H7 (cell line): Measurements from ENCODE around the gene CXCL5. TPM values are rescaled to one million over a fixed set of nuclear protein-coding genes. Genes with fewer than 3 reads are reported as not detected.

Source experiments
- DNase-seq: peaks from one replicate; pipeline ENCODE4 v3.0.0; 2012
- H3K27me3 ChIP-seq: 2 replicates; pipeline ENCODE4 v1.6.0; 2011; ENCODE audit warnings: mild to moderate bottlenecking, low read length; ENCODE audit not compliant: control insufficient read depth, insufficient read depth
- H3K36me3 ChIP-seq: replicated peaks from 2 replicates; pipeline ENCODE4 v1.5.1; 2011; ENCODE audit warnings: low read length; ENCODE audit not compliant: control insufficient read depth, insufficient read depth
- H3K4me3 ChIP-seq: 2 replicates; pipeline ENCODE4 v1.5.1; 2011; ENCODE audit warnings: low read depth, mild to moderate bottlenecking, control low read depth, low read length, moderate library complexity; ENCODE audit not compliant: insufficient read depth
- total RNA-seq: library from RNA; depleted of rRNA; stranded (reverse); fragments of >200 nt; shearing (Covaris generic); gene quantifications from 2 replicates; pipeline ENCODE4 v1.2.3, GENCODE V29; 2014

Gene CXCL5
- total RNA-seq, 1 experiment from 2014 or later, result 0.31 TPM

DNA sequence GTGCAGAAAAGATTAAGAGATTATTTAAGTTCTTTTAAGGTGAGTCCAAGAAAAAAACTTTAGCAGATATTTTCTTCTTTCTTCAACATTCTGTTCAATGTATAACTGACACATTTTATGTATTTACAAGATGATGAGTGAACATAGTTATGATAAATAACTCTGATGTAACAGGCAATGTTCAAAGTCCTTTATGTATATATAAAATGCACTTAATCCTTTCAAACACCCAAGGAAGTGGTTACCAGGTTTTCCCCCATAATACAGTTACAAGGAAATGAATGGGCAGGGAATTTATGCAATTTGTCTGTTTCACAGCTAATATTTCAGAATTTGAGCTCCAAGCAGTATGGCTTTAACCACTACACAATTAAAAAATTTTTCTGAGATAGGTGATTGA is 31.8 kb upstream of the CXCL5 start:
- Histone ChIP-seq H3K4me3 (no peak overlapping the region), H3K27me3 (no peaks in the 10 kb centered on the region), H3K36me3 (no peaks in the 10 kb centered on the region)
- no peak for DNase-seq

DNA sequence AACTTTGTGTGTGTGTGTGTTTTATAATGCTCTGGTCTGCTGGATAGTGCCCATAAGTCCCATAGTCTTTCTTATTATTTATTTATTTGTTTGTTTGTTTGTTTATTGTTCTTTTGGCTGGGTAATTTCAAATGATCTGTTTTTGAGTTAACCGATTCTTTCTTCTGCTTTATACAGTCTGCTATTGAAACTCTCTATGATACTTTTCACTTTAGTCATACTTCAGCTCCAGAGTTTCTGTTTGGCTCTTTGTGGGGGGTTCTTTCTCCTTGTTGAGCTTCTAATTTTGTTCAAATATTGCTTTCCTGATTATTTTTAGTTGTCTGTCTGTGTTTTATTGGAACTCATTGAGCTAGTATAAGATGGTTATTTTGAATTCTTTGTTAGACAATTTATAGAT is 30.0 kb upstream of the CXCL5 start:
- no peaks in the 10 kb centered on the region for H3K36me3 ChIP-seq
- no peak for DNase-seq
- H3K4me3 ChIP-seq, result no peak overlapping the region
- no peaks in the 10 kb centered on the region for H3K27me3 ChIP-seq

DNA sequence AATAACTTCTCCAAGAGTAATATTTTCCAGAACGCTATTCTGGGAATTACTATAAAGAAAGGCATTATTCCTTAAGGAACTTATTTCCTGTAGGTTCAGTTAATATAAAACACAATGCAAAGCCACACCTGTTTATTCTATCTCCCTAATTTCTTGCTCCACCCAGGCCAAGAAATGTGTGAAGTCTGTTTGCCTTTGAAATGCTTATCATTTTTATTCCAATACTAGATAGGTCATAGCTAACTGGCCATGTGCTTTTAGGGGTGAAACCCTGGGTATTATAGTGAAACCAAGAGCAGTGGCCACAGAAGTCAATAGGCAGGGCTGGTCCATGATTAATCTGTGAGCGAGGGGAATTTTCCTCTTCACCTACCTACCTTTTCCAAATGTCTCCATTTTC is 25.2 kb upstream of the CXCL5 start:
- no peaks in the 10 kb centered on the region for H3K36me3 ChIP-seq
- DNase-seq, result no peak
- no peaks in the 10 kb centered on the region for H3K27me3 ChIP-seq
- no peak overlapping the region for H3K4me3 ChIP-seq

DNA sequence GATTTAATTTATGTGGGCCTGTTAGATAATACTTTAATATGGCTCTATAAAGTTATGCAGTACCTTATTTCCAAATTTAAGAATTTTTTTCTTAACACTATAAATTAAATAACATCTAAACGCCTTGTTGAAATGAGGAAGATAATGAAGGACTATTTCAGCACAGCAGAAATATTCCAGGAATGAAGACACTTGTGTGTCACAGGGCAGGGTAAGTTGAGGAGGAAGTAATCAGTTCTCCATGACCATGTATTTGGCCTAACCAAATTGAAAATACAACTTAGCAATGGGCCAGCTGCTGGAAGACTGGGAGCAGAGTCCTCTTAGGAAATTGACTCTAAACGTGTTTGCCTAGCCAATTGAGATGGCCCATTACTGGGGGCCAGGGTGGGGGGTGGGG is 23.1 kb upstream of the CXCL5 start:
- Histone ChIP-seq H3K27me3 (no peaks in the 10 kb centered on the region), H3K4me3 (no peak overlapping the region), H3K36me3 (no peaks in the 10 kb centered on the region)
- DNase-seq, result no peak

DNA sequence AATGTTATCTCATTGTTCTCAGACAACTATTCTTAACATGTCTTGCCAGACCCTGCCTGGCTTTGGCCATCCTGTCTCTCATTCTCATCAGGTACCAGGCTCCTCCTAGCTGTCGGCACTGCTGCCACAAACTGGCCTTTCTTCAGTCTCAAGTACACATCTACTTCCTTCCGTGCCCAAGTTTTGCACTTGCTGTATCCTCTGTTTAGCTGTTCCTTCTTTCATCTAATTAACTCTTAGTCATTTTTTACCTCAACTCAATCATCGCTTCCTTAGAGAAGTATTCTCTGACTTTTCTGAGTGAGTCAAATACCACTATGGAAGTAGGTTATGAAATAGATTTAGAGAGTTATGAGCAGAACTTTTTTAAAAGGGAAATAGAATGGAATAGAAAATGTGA is 20.3 kb upstream of the CXCL5 start:
- H3K27me3 ChIP-seq, result no peaks in the 10 kb centered on the region
- no peaks in the 10 kb centered on the region for H3K36me3 ChIP-seq
- no peak overlapping the region for H3K4me3 ChIP-seq
- no peak for DNase-seq

DNA sequence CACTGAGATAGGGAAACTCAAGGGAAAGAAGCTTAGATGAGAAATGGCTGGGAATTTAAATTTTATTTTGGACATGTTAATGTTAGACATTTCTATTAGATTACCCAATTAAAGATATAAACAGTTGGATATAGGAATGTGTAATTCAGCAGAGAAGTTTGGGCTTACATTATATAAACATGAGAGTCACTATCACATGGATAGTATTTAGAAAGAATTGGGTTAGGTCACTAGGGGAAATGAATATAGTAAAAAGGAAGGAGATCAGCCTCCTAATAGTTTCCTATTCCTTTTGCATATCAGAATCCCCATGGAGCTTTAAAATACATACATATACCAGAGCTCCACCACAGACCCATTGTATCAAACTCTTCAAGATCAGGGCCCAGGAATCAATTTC is 19.6 kb upstream of the CXCL5 start:
- H3K36me3 ChIP-seq, result no peaks in the 10 kb centered on the region
- H3K27me3 ChIP-seq, result no peaks in the 10 kb centered on the region
- no peak overlapping the region for H3K4me3 ChIP-seq
- DNase-seq, result no peak

DNA sequence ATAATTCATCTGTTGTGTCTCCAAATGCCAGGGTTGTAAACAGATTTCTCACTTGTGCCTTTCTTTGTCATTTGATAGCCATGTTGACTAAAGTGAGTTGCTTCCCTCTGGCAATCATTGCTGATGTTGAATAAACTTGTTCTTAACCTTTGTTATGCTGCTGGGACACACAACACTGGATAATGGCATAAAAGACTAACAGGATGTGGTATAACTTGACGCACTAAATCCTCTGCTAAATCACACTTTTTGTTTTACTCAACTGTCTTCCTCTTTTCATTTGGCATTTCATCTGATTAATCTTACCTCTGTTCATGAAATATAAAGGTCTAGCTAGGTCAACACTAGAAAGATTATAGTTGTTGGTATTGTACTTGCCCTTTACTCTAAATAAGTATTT is 17.6 kb upstream of the CXCL5 start:
- DNase-seq, result no peak
- Histone ChIP-seq H3K4me3 (no peak overlapping the region), H3K36me3 (no peaks in the 10 kb centered on the region), H3K27me3 (no peaks in the 10 kb centered on the region)

DNA sequence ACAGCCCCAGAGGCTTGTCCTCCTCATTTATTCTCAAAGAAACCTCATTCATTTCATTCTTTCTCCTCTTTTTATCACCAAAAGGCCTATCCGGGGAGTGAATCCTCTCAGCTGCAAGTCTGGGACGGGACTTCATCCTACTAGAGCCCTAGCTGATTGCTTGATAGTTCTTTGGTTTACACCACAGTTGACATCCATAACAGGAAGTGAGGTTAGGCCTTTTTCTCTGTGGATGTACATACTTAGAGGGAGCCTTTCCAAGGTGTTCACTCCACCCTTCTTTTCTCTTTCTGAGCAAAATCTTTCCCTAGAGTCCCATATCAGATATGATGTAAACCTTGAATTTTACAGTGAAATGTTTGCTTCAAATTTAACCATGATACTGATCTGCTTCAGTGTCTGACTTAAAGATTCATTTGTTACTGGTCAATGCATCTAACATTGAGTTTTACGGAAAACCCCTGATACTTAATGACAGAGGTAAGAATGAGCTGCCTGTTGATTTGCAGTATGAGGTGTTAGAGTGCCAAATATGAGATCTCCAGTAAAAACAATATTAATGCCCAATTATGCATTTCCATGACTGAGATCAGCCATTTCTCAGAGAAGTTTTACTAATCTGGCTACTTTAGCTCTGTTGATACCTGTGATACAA is 16.8 kb upstream of the CXCL5 start:
- Histone ChIP-seq H3K4me3 (no peak overlapping the region), H3K27me3 (no peaks in the 10 kb centered on the region), H3K36me3 (no peaks in the 10 kb centered on the region)
- DNase-seq, result no peak

DNA sequence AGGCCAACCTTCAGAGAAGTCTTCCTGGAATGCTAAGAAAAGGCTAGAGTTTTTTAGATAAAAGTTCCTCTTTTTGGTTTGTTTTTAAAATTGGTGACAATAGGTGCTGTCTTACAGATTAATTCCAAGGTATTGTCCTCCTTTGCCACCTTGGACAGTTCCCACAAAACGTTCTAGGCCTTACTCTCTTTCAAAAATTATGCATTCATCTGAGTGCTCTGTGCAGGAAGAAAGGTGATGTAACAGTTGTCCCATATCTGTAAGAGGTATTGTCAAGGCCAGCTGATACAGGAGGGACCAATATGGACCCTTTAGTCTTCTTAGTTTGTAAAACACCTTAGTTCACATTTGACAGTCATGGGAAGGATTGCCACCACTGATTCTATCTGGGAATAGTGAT is 15.9 kb upstream of the CXCL5 start:
- no peaks in the 10 kb centered on the region for H3K36me3 ChIP-seq
- no peak for DNase-seq
- no peak overlapping the region for H3K4me3 ChIP-seq

DNA sequence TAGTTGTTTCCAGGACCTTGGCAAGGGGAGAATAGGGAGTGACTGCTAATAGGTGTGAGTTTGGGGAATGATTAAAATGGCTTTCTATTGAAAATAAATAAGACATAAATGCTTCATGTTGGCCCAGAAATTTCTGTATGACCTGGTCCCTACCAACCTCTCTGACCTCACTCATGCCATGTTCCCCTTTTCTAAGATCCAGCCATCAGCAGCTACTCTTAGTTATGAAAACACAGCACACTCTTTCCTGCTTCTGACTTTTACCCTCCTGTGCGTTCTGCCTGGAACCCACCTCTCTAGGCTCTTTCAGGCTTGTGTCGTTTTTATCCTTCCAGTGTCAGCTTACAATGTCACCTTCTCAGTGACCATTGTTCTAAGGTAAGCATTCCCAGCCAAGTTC is 14.8 kb upstream of the CXCL5 start:
- no peak overlapping the region for H3K4me3 ChIP-seq
- H3K36me3 ChIP-seq, result no peaks in the 10 kb centered on the region
- no peaks in the 10 kb centered on the region for H3K27me3 ChIP-seq
- DNase-seq, result no peak

More for the DNA sequence above, 15.9 kb upstream of the CXCL5 start:
- H3K27me3 ChIP-seq, result no peaks in the 10 kb centered on the region

DNA sequence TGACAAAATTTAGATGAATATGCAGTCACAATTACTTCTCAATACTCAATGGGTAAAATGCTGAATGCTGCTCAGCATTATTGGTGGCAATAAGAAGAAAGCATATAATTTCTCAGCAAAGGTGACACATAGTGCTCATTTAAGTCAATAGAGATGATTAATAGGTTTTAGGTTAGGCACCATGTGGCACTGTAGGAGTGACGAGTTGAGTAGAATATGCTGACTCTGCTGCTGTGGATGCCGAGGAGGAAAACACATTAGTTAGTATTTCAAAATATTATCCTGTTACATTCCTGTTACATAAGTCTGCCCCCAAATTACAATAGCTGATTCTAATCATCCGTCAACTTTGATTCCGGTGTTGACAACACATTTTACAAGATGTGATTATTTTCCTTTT is 13.7 kb upstream of the CXCL5 start:
- no peak for DNase-seq
- no peak overlapping the region for H3K4me3 ChIP-seq
- no peaks in the 10 kb centered on the region for H3K27me3 ChIP-seq
- no peaks in the 10 kb centered on the region for H3K36me3 ChIP-seq

DNA sequence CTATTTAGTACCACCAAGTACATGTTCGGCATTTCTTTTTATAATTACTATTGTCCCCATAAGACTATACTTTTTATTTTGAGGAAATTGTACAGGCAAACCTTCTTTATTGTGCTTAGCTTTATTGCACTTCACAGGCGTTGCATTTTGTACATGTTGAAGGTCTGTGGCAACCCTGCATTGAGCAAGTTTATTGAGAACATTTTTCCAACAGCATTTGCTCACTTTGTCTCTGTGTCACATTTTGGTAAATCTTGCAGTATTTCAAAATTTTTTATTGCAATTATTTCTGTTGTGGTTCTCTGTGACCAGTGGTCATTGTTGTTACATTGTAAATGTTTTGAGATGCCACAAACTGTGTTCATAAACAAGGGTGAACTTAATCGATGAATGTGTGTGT is 10.8 kb upstream of the CXCL5 start:
- DNase-seq, result no peak
- H3K36me3 ChIP-seq, result no peaks in the 10 kb centered on the region
- H3K27me3 ChIP-seq, result no peaks in the 10 kb centered on the region
- H3K4me3 ChIP-seq, result no peak overlapping the region

DNA sequence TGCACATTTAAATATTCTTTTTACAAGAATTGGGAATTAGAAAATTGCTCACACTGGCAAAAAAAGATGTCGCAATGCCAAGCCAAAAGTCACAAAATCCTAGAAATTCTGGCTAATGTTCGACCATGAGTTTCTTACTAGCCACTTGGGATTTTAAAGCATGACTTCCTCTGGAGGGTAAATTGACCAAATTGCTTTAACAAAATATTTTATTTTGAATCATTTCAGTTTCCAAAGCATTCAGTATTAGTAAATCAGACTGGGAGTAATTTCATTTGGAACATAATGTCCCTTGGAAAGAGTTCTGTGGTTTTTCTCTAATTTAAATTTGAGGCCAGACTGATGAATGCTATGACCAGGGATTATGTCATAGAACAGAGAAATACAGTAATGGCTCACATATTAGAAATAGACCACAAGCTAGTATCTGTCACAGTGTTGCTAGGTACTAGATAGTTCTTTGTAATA is 7.6 kb upstream of the CXCL5 start:
- no peak overlapping the region for H3K4me3 ChIP-seq
- no peak for DNase-seq
- no peaks in the 10 kb centered on the region for H3K27me3 ChIP-seq
- no peaks in the 10 kb centered on the region for H3K36me3 ChIP-seq

DNA sequence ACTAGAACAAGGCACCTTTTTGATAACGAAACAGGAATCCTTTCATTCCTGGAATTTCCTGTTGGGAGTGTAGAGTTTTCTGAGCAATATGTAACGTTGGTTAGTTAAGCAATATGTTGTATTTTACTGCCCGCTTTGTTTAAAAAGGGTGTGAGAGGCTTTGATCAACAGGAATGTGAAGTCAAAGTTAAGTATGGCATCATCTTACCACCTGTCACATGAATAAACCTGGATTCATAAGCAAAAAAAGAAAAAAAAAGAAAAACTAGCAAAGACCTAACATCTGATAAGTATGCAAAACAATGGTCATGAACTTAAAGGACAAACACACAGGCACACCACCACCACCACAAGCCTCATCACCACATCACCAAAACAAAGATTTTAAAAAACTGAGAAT is 7.1 kb upstream of the CXCL5 start:
- no peaks in the 10 kb centered on the region for H3K36me3 ChIP-seq
- DNase-seq, result no peak
- H3K4me3 ChIP-seq, result no peak overlapping the region
- no peaks in the 10 kb centered on the region for H3K27me3 ChIP-seq

DNA sequence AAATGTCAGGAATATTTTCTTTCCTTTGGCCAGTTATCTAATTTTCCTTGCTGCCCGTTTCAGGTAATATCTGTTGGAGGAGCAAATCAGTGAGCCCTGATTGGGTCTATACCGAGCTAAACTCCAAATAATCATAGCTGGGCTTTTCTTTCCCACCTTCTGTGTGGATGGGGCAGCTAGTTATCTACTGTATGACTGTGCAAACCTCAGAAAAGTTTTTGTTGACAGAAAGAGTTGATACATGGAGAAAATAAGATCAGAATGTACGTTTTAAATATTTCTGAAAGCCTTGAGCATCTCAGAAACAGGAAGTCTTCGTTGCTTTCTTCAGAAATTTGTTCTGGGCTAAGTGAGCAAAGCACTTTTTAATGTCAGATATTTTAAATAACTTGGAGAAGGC is 6.2 kb upstream of the CXCL5 start:
- Histone ChIP-seq H3K36me3 (no peaks in the 10 kb centered on the region), H3K27me3 (no peaks in the 10 kb centered on the region), H3K4me3 (no peak overlapping the region)
- DNase-seq, result no peak

DNA sequence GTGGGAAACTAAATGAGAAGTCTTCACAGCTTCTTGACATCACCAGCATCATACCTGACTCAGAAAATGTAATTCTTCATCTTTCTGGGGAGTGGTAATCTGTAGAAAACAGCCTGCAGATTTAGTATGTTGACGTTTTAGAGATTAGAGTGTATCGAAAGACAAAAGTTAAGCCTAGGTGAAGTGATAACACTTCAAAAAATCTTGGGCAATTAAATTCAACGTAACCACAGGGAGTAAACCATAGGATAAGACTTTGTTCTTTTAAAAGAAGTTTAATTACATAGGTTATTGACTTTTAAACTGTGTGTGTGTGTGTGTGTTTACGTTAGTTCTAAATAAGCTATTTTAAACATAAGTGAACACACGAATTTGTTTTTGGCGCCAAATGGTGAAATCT is 1.8 kb upstream of the CXCL5 start:
- DNase-seq, result no peak
- Histone ChIP-seq H3K27me3 (peaks cover 6% of the 10 kb centered on the region; the same call in 1 of the 2 replicates), H3K36me3 (no peaks in the 10 kb centered on the region), H3K4me3 (no peak overlapping the region)
